Measurements from ENCODE around the gene LDLRAD3.

GRCh38 chr11:36162883-36163434 lies 219.1 kb downstream of the LDLRAD3 start:
- TF ChIP-seq YY1 (IDR thresholded peaks at IDR 0.05; ENCODE audit: low read depth), result no peak
- no peak for TF ChIP-seq CREB1 (IDR thresholded peaks at IDR 0.05; ENCODE audit: low read depth)
- TF ChIP-seq TAF1 (IDR thresholded peaks at IDR 0.05; ENCODE audit: low read depth), result no peak
- TF ChIP-seq CEBPB (IDR thresholded peaks at IDR 0.05), result no peak
- no peak for TF ChIP-seq RAD21 (IDR thresholded peaks at IDR 0.05; ENCODE audit: low read depth)
- TF ChIP-seq, protein P1, sequence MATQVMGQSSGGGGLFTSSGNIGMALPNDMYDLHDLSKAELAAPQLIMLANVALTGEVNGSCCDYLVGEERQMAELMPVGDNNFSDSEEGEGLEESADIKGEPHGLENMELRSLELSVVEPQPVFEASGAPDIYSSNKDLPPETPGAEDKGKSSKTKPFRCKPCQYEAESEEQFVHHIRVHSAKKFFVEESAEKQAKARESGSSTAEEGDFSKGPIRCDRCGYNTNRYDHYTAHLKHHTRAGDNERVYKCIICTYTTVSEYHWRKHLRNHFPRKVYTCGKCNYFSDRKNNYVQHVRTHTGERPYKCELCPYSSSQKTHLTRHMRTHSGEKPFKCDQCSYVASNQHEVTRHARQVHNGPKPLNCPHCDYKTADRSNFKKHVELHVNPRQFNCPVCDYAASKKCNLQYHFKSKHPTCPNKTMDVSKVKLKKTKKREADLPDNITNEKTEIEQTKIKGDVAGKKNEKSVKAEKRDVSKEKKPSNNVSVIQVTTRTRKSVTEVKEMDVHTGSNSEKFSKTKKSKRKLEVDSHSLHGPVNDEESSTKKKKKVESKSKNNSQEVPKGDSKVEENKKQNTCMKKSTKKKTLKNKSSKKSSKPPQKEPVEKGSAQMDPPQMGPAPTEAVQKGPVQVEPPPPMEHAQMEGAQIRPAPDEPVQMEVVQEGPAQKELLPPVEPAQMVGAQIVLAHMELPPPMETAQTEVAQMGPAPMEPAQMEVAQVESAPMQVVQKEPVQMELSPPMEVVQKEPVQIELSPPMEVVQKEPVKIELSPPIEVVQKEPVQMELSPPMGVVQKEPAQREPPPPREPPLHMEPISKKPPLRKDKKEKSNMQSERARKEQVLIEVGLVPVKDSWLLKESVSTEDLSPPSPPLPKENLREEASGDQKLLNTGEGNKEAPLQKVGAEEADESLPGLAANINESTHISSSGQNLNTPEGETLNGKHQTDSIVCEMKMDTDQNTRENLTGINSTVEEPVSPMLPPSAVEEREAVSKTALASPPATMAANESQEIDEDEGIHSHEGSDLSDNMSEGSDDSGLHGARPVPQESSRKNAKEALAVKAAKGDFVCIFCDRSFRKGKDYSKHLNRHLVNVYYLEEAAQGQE (IDR thresholded peaks at IDR 0.05; ENCODE audit: low read depth), result no peak
- TF ChIP-seq FOXM1 (IDR thresholded peaks at IDR 0.05; ENCODE audit: borderline replicate concordance, low read depth), result no peak
- no peak for TF ChIP-seq MAX (IDR thresholded peaks at IDR 0.05)
- no peak for TF ChIP-seq EP300 (IDR thresholded peaks at IDR 0.05; ENCODE audit: borderline replicate concordance)
- no peak for TF ChIP-seq TCF12 (IDR thresholded peaks at IDR 0.05; ENCODE audit: low read depth)
- TF ChIP-seq NFIC (IDR thresholded peaks at IDR 0.05), result no peak
